H9 (cell line): ENCODE results near the gene DSTN. TPM values are rescaled to one million over a fixed set of nuclear protein-coding genes. Genes with fewer than 3 reads are reported as not detected.

Experiments used
- DNase-seq: peaks from one replicate; pipeline ENCODE4 v3.0.0-alpha.2; 2017
- H2AFZ ChIP-seq: one replicate; pipeline ENCODE4 v1.6.1; 2013; ENCODE audit warnings: mild to moderate bottlenecking, low read length, control low read depth, moderate library complexity
- H2AK5ac ChIP-seq: 2 replicates; pipeline ENCODE4 v1.6.1; 2013; ENCODE audit warnings: low read length, control low read depth, mixed read lengths; ENCODE audit not compliant: insufficient read length
- H2BK120ac ChIP-seq: one replicate; pipeline ENCODE4 v1.6.1; 2013; ENCODE audit warnings: low read depth, mild to moderate bottlenecking, low read length, control low read depth, inconsistent platforms; ENCODE audit not compliant: poor library complexity, severe bottlenecking
- H2BK12ac ChIP-seq: 2 replicates; pipeline ENCODE4 v1.6.1; 2013; ENCODE audit warnings: low read length, control low read depth, mixed read lengths, low read depth; ENCODE audit not compliant: insufficient read length
- H2BK15ac ChIP-seq: 2 replicates; pipeline ENCODE4 v1.6.1; 2013; ENCODE audit warnings: low read depth, low read length, control low read depth
- H2BK20ac ChIP-seq: one replicate; pipeline ENCODE4 v1.6.1; 2013; ENCODE audit warnings: low read depth, mild to moderate bottlenecking, low read length, control low read depth, inconsistent platforms; ENCODE audit not compliant: poor library complexity, severe bottlenecking
- H2BK5ac ChIP-seq: 2 replicates; pipeline ENCODE4 v1.6.1; 2013; ENCODE audit warnings: low read length, control low read depth, mixed read lengths; ENCODE audit not compliant: insufficient read length
- H3K14ac ChIP-seq: 2 replicates; pipeline ENCODE4 v1.6.1; 2013; ENCODE audit warnings: low read length, control low read depth; ENCODE audit not compliant: insufficient read depth
- H3K18ac ChIP-seq: 2 replicates; pipeline ENCODE4 v1.6.1; 2013; ENCODE audit warnings: low read depth, mild to moderate bottlenecking, mixed read lengths, low read length, control low read depth; ENCODE audit not compliant: insufficient read length
- H3K23ac ChIP-seq: 2 replicates; pipeline ENCODE4 v1.6.1; 2013; ENCODE audit warnings: low read length, control low read depth, mixed read lengths, low read depth; ENCODE audit not compliant: insufficient read length
- H3K23me2 ChIP-seq: 2 replicates; pipeline ENCODE4 v1.6.1; 2013; ENCODE audit warnings: low read depth, mild to moderate bottlenecking, mixed read lengths, low read length, control low read depth; ENCODE audit not compliant: insufficient read length, poor library complexity, severe bottlenecking
- H3K27ac ChIP-seq: 2 replicates; pipeline ENCODE4 v1.5.1; 2013; ENCODE audit warnings: low read length, control low read depth, mixed read lengths, low read depth; ENCODE audit not compliant: insufficient read length
- H3K27me3 ChIP-seq: 2 replicates; pipeline ENCODE4 v1.6.1; 2013; ENCODE audit warnings: low read length, control low read depth, inconsistent platforms; ENCODE audit not compliant: insufficient read depth
- H3K4ac ChIP-seq: 2 replicates; pipeline ENCODE4 v1.6.1; 2013; ENCODE audit warnings: low read depth, mild to moderate bottlenecking, control low read depth, inconsistent platforms, low read length, moderate library complexity
- H3K4me1 ChIP-seq: 2 replicates; pipeline ENCODE4 v1.6.1; 2013; ENCODE audit warnings: low read length, control low read depth, inconsistent platforms; ENCODE audit not compliant: insufficient read depth
- H3K4me2 ChIP-seq: 2 replicates; pipeline ENCODE4 v1.6.1; 2013; ENCODE audit warnings: low read length, control low read depth, mixed read lengths; ENCODE audit not compliant: insufficient read length, insufficient read depth
- H3K56ac ChIP-seq: 2 replicates; pipeline ENCODE4 v1.6.1; 2013; ENCODE audit warnings: low read depth, mild to moderate bottlenecking, mixed read lengths, low read length, control low read depth; ENCODE audit not compliant: insufficient read length
- H3K79me1 ChIP-seq: 2 replicates; pipeline ENCODE4 v1.6.1; 2013; ENCODE audit warnings: low read depth, mild to moderate bottlenecking, moderate library complexity, low read length, control low read depth, inconsistent platforms; ENCODE audit not compliant: insufficient read depth, poor library complexity, severe bottlenecking
- H3K79me2 ChIP-seq: 2 replicates; pipeline ENCODE4 v1.6.1; 2013; ENCODE audit warnings: low read length, control low read depth, inconsistent platforms; ENCODE audit not compliant: insufficient read depth
- H3K9ac ChIP-seq: 2 replicates; pipeline ENCODE4 v1.6.1; 2013; ENCODE audit warnings: low read length, control low read depth, mixed read lengths; ENCODE audit not compliant: insufficient read length; ENCODE audit errors: extremely low read depth
- H3K9me3 ChIP-seq: one replicate; pipeline ENCODE4 v1.6.1; 2013; ENCODE audit warnings: low read depth, low read length, inconsistent platforms; ENCODE audit not compliant: control insufficient read depth
- H3T11ph ChIP-seq: one replicate; pipeline ENCODE4 v1.6.1; 2013; ENCODE audit warnings: mild to moderate bottlenecking, low read length, control low read depth, inconsistent platforms
- H4K20me1 ChIP-seq: one replicate; pipeline ENCODE4 v1.6.1; 2013; ENCODE audit not compliant: control insufficient read depth, insufficient read length, insufficient read depth
- H4K5ac ChIP-seq: 2 replicates; pipeline ENCODE4 v1.6.1; 2013; ENCODE audit warnings: low read depth, mild to moderate bottlenecking, mixed read lengths, low read length, control low read depth; ENCODE audit not compliant: insufficient read length
- H4K8ac ChIP-seq: replicated peaks from 2 replicates; pipeline ENCODE4 v1.6.1; 2013; ENCODE audit warnings: low read length, control low read depth, mixed read lengths, low read depth; ENCODE audit not compliant: insufficient read length
- H4K91ac ChIP-seq: 2 replicates; pipeline ENCODE4 v1.6.1; 2013; ENCODE audit warnings: low read depth, mild to moderate bottlenecking, moderate library complexity, mixed read lengths, low read length, control low read depth; ENCODE audit not compliant: insufficient read length
- H3K27ac Mint-ChIP-seq, 3 experiments: 2 replicates in 2 of 3; 3 replicates in 1 of 3; pipeline ENCODE4 v1.8.0; 2020 to 2021; ENCODE audit warnings: mixed read lengths in 3 of 3, mild to moderate bottlenecking in 1 of 3, moderate library complexity in 1 of 3
- H3K27me3 Mint-ChIP-seq: 2 replicates; pipeline ENCODE4 v1.8.0; 2021; ENCODE audit warnings: low read depth, mild to moderate bottlenecking, moderate library complexity, mixed read lengths
- H3K36me3 Mint-ChIP-seq, 3 experiments: 2 replicates in 2 of 3; 3 replicates in 1 of 3; pipeline ENCODE4 v1.8.0; 2020 to 2021; ENCODE audit warnings: low read depth in 3 of 3, mixed read lengths in 3 of 3; ENCODE audit not compliant: insufficient read depth in 1 of 3
- H3K4me1 Mint-ChIP-seq, 2 experiments: 2 replicates each; pipeline ENCODE4 v1.8.0; 2020; ENCODE audit warnings: mixed read lengths in 2 of 2
- H3K4me3 Mint-ChIP-seq, 2 experiments: 2 replicates in 1 of 2; 3 replicates in 1 of 2; pipeline ENCODE4 v1.8.0; 2020 to 2021; ENCODE audit warnings: mild to moderate bottlenecking in 2 of 2, mixed read lengths in 2 of 2, moderate library complexity in 1 of 2
- H3K9me3 Mint-ChIP-seq, 2 experiments: 2 replicates in 1 of 2; 3 replicates in 1 of 2; pipeline ENCODE4 v1.8.0; 2020; ENCODE audit warnings: mild to moderate bottlenecking in 2 of 2, mixed read lengths in 2 of 2, moderate library complexity in 1 of 2
- CTCF ChIP-seq: fragments of 200-600 bp; sonication (generic); conservative IDR thresholded peaks from 3 replicates; pipeline ENCODE4 v1.8.0; 2021; ENCODE audit warnings: antibody characterized with exemption, mild to moderate bottlenecking
- WGBS: extraction: QIAGEN DNeasy Blood & Tissue Kit; methylation state at CpG from one replicate; pipeline ENCODE4 v1.1.7; 2013; ENCODE audit warnings: missing lambda C conversion rate, low lambda C conversion rate, mixed read lengths; ENCODE audit not compliant: insufficient read length; ENCODE audit errors: extremely low coverage; 5-methylcytosine and 5-hydroxymethylcytosine counted together
- total RNA-seq: library from RNA; stranded (reverse); gene quantifications from 2 replicates; pipeline ENCODE4 v1.2.1, GENCODE V29; 2021

Gene DSTN
- total RNA-seq, 1 experiment from 2014 or later: 145 TPM

GRCh38 chr20:17655286-17655651 lies 85.4 kb downstream of the DSTN start:
- no peak overlapping the region for H2AFZ ChIP-seq
- Mint-ChIP-seq H3K27me3 (no peaks in the 10 kb centered on the region; the same call in 1 of the 2 replicates), H3K27ac (peak overlapping the region; percentile 84 to 95 (median 93); a peak in 6 of 7 replicates), H3K4me3 (no peak overlapping the region), H3K4me1 (peaks cover 38 to 53% of the 10 kb centered on the region in 2 experiments), H3K36me3 (peaks cover 40 to 45% (median 44%) of the 10 kb centered on the region in 3 experiments), H3K9me3 (peaks cover 11 to 21% of the 10 kb centered on the region in 2 experiments)
- H4K91ac ChIP-seq: no peak overlapping the region
- H3T11ph ChIP-seq: no peak overlapping the region
- H2BK20ac ChIP-seq: no peak overlapping the region
- H3K18ac ChIP-seq: no peak overlapping the region
- no peak overlapping the region for H3K4ac ChIP-seq
- no peaks in the 10 kb centered on the region for H3K9me3 ChIP-seq
- H3K4me2 ChIP-seq: no peak overlapping the region
- H4K8ac ChIP-seq: no peak overlapping the region
- no peak overlapping the region for H2BK15ac ChIP-seq
- no peak overlapping the region for H2BK120ac ChIP-seq
- H2BK5ac ChIP-seq: no peak overlapping the region
- peaks cover 2% of the 10 kb centered on the region; the same call in 1 of the 2 replicates for H3K4me1 ChIP-seq
- H3K27ac ChIP-seq: no peak overlapping the region
- no peaks in the 10 kb centered on the region for H4K20me1 ChIP-seq
- H3K79me2 ChIP-seq: peaks cover 21% of the 10 kb centered on the region; the same call in 1 of the 2 replicates
- H2AK5ac ChIP-seq: no peak overlapping the region
- WGBS: no CpG with 5 or more reads among the region's 7 CpGs
- H4K5ac ChIP-seq: no peak overlapping the region
- no peak overlapping the region for H2BK12ac ChIP-seq
- TF ChIP-seq CTCF: peak; percentile 40; the same call in 2 of the 3 replicates
- H3K79me1 ChIP-seq: peaks cover 4% of the 10 kb centered on the region
- H3K9ac ChIP-seq: no peak overlapping the region
- no peak overlapping the region for H3K14ac ChIP-seq
- peak; percentile 50 for DNase-seq
- H3K23ac ChIP-seq: no peak overlapping the region
- no peaks in the 10 kb centered on the region for H3K23me2 ChIP-seq
- no peaks in the 10 kb centered on the region for H3K27me3 ChIP-seq
- no peak overlapping the region for H3K56ac ChIP-seq
